ENCODE measurements around the gene DTL.

The DTL gene

DNA sequence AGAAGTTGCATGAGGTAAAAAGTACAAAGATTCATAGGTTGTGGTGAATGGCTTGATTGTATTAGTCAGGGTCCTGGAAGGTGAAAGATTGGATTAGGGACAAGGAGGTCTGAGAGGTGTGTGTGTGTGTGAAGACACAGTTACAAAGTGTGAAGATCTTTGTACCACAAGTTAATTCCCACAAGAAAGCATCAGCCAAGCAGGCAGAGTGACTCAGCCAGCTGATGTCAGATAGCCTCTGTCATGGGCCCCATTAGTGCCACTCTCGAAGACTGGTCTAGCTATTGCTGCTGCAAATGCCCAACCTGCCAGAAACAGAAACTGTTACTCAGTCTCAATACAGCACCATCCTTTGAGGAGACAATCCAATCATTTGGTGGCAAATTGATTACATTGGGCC lies 96.5 kb downstream of the DTL start:
- no peak for DNase-seq (ENCODE audit: low spot score)

DNA sequence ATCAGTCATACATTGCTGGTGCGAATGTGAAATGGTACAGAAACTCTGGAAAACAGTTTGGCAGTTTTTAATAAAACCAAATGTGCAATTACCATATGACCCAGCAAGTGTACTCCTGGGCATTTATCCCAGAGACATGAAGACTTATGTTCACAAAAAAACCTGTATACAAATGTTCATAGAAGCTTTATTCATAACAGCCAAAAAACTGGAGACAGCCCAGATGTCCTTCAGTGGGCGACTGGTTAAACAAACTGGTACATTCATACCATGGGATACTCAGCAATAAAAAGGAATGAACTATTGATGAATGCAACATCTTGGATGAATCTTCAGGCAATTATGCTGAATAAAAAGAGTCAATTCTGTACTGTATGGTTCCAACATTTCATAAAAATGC lies 97.8 kb downstream of the DTL start:
- DNase-seq (ENCODE audit: low spot score), result no peak

DNA sequence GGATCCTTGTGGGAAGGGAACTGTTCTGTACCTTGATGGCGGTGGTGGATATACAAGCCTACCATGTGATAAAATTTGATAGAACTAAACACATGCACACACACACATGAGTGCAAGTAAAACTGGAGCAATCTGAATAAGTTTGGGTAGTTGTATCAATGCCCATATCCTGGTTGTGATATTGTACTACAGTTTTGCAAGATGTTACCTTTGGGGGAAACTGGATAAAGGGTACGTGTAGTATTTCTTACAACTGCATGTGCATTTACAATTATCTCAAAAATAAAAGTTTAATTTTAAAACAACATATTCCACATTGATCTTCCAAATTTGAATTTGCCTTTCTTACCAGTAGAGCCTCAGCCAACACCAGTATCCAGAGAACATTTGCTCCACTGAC lies 99.6 kb downstream of the DTL start:
- no peak for DNase-seq (ENCODE audit: low spot score)

DNA sequence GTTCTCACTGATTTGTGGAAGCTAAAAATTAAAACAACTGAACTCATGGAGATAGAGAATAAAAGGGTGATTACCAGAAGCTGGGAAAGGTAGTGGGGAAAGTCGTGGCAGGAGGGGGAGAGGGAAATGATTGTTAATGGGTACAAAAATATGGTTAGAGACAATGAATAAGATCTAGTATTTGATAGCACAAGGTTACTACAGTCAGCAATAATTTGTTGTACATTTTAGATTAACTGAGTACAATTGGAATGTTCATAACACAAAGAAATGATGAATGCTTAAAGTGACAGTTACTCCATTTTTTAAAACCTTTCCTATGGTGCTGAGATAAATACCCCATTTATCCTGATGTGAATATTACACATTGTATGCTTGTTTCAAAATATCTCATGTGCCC lies 102.3 kb downstream of the DTL start:
- DNase-seq (ENCODE audit: low spot score), result no peak

DNA sequence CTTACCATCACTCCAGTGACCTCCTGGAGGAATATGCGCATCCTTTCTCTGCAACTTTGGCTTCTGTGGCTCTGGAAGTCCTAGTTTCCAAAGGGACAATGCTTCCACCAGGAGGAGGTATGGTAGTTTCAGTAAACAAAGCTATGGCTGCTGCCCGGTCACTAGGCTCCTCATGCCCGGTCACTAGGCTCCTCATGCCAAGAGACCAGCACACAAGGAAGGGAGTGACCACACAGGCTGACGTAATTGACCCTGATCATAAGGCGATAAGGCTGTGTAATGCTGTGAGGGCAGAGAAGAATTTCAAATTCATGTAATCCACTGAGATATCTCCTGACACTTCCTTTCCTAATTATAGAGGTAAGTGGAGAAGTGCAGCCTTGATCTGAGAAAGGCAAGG lies 102.9 kb downstream of the DTL start:
- DNase-seq (ENCODE audit: low spot score), result no peak

DNA sequence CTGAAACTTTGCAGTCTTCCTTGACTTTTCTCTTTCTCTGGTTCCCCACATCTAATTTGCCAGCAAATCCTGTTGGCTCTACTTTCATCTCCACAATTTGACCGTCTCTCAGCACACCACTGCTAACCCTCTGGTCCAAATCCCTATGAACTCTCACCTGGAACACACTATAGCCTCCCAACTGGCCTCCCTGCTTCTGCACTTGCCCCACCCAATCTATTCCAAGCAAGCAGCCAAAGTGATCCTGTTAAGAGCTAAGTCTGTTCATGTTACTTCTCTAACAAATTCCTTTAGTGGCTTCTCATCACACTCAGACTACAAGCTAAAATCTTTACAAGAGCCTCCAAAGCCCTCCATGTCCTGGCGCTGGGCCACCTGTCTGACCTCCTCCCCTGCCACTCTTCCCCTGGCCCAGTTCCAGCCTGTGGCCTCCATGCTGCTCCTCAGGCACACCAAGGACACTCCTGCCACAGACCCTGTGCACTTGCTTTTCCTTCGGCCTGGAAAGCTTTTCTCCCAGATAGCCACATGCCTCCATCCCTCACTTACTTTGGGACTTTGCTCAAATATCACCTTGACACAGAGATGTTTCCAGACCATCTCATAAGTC lies 104.1 kb downstream of the DTL start:
- no peak for DNase-seq (ENCODE audit: low spot score)

DNA sequence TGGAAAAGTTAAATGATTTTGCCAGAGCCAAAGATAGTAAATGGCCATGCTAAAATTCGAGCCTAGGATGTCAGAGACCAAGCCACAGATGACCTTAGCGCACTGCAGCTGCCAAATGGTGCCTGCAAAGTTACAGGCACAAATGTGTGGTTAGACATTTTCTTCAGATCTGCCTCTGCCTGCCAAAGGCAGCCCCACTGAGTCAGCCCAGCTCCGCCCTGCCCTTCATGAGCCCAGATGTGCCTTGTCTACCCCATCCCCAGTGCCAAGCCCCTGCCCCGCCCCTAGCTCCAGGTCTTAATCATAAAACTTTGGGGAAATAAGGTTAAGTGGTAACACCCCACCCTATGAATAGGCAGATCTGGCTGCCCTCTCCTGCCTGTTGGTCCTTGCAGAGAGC lies 105.9 kb downstream of the DTL start:
- DNase-seq (ENCODE audit: low spot score), result no peak

DNA sequence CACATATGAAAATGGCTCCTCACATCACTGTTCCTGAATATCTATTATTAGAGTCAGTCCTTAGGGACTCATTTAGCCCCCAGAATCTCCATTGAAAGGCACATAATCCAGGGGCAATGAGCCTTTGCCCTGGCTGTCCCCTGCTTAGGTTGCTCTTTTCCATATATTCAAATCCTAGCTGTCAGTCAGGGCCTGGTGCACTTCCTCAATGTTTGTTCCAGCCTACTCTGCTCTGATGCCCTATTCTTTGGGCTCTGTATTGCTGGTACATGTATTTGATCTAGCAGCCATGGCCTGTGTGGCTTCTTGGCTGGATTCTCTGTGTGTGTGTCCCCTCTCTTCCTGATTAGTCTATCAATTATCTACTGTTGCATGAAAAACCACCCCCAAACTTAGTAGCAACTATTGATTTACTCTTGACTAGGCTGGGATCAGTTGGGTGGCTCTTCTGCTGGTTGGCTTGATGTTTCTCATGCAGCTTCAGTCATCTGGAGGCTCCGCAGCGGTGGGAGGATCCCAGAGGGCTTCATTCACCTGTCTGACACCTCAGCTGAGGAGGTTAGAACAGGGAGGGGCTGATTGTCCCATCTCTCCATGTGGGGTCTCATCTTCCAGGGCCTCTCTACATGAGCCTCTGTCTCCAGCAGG lies 107.5 kb downstream of the DTL start:
- no peak for DNase-seq (ENCODE audit: low spot score)

DNA sequence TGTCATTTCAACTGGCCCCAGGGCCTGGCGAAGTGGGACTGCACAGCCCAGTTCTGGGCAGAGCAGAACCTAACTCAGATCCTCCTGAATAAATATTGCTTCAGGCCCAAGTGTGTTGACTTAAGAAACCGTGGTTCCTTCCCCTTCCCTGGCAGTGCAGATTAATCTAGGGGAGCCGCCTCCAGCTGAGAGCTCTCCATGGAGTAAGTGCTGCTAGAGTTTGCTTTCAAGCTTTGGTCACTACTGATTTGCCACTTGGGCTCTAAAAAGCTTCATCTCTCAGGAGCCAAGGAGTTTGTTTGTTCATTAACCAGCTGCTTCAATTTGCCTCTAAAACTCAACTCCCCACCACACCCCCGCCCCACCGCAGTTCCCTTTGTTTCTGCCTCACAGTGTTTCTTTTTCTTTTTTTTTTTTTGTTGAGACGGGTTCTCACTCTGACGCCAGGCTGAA lies 112.1 kb downstream of the DTL start:
- DNase-seq (ENCODE audit: low spot score), result no peak

DNA sequence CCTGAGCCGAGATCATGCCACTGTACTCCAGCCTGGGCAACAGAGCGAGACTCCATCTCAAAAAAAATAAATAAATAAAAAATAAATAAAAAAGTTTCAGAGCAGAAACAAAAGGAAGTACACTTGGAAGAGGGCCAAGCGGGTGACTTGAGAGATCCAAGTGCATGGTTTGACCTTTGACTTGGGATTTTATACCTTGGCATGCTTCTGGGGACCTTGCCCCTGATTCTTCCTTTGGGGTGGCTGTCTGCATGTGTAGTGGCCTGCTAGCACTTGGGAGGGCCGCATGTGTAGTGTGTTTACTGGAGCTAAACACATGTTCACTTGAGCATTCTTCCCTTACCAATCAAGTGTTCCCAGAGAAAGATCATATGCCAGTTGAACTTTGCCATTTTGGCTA lies 114.0 kb downstream of the DTL start:
- no peak for DNase-seq (ENCODE audit: low spot score)

DNA sequence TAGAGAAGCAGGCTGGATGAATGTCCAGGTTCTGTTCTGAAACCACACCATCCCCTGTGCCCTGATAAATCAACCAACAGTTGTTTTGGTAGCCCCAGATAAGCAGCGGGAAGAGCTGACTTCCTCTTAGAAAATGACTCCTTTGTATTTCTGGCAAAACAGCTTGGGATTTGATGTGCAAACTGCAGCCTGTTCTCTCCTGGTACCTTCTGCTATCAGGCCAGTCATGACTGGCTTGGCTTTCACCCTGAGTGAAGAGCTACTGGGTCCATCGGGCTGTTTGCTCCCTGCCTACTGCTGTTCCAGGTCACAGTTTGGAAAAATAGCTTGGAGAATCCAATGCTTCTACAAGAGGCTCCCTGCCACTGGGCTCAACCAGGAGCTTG lies 116.8 kb downstream of the DTL start:
- no peak for DNase-seq (ENCODE audit: low spot score)

DNA sequence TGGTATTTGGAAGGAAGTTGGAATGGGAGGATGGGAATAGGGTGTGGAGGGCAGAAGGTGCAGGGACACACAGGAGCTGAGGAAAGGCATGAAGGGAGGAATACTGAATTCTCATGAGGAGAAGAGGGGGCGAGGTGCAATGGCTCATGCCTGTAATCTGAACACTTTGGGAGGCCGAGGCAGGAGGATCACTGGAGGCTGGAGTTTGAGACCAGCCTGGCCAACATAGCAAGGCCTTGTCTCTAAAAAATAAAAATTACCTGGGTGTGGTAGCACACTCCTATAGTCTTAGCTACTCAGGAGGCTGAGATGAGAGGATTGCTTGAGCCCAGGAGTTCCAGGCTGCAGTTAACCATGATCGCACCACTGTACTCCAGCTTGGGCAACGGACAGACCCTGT lies 117.3 kb downstream of the DTL start:
- DNase-seq (ENCODE audit: low spot score), result no peak

DNA sequence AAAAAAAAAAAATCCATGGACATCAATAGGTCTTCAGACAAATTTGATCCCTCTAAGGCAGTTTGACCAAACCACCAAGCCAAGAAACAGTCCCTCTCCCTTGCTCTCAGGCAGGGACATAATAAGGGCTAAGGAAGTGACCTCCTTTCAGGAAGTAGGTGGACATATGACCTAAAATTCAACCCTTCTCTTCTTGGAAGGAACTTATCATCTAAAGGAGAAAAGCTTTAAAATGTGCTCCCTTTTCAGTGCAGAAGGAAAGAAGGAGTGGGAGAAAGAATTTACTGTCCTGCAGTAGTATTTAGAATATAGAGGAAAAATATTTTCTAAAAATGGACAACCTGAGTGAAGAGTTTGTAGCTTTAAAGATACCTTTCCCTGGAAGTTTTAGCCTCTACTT lies 118.1 kb downstream of the DTL start:
- no peak for DNase-seq (ENCODE audit: low spot score)
